SU-DHL-6 (cell line): ENCODE data around the gene TMEM271.

Experiments used
- H2AFZ ChIP-seq: fragments of 200-600 bp; sonication (generic); 2 replicates; pipeline ENCODE4 v1.6.1; 2014; ENCODE audit warnings: low read depth, mild to moderate bottlenecking, moderate library complexity, mixed read lengths, antibody characterized with exemption, low read length; ENCODE audit not compliant: severe bottlenecking
- H3F3A ChIP-seq: fragments of 200-600 bp; shearing (Covaris generic); 2 replicates; pipeline ENCODE4 v1.6.0; 2016; ENCODE audit warnings: antibody characterized with exemption, mild to moderate bottlenecking; ENCODE audit not compliant: insufficient read depth
- H3K27ac ChIP-seq: fragments of 200-600 bp; sonication (generic); 2 replicates; pipeline ENCODE4 v1.5.1; 2016; ENCODE audit warnings: low read depth, mild to moderate bottlenecking, low read length, moderate library complexity, mixed read lengths
- H3K27me3 ChIP-seq: fragments of 200-600 bp; sonication (generic), shearing (Covaris generic); 2 replicates; pipeline ENCODE4 v1.6.0; 2014; ENCODE audit warnings: mild to moderate bottlenecking, low read length
- H3K36me3 ChIP-seq: fragments of 200-600 bp; sonication (generic); 2 replicates; pipeline ENCODE4 v1.6.1; 2014; ENCODE audit warnings: mild to moderate bottlenecking, low read length, mixed read lengths
- H3K4me2 ChIP-seq: fragments of 300-600, 200-600 bp; shearing (Covaris generic), sonication (generic); 2 replicates; pipeline ENCODE4 v1.6.0; 2014; ENCODE audit warnings: low read length, low read depth, mild to moderate bottlenecking; ENCODE audit not compliant: poor library complexity, severe bottlenecking
- H3K4me3 ChIP-seq: fragments of 200-600 bp; sonication (generic); 2 replicates; pipeline ENCODE4 v1.5.1; 2014; ENCODE audit warnings: antibody characterized with exemption, low read length, mild to moderate bottlenecking, mixed read lengths; ENCODE audit not compliant: insufficient read depth, poor library complexity, severe bottlenecking
- H3K79me2 ChIP-seq: fragments of 200-600 bp; sonication (generic); 2 replicates; pipeline ENCODE4 v1.6.1; 2014; ENCODE audit warnings: mild to moderate bottlenecking, low read length, moderate library complexity; ENCODE audit not compliant: insufficient read depth
- H3K9ac ChIP-seq: fragments of 200-600 bp; sonication (generic); 2 replicates; pipeline ENCODE4 v1.7.0; 2014; ENCODE audit warnings: mild to moderate bottlenecking, low read length
- H3K9me2 ChIP-seq: fragments of 200-600 bp; sonication (generic); replicated peaks from 2 replicates; pipeline ENCODE4 v1.6.1; 2014; ENCODE audit warnings: low read length; ENCODE audit not compliant: insufficient read depth
- H3K9me3 ChIP-seq: fragments of 200-600 bp; sonication (generic); 2 replicates; pipeline ENCODE4 v1.6.1; 2014; ENCODE audit warnings: low read length, mixed read lengths; ENCODE audit not compliant: insufficient read depth
- H4K20me1 ChIP-seq: fragments of 200-600 bp; sonication (generic); 2 replicates; pipeline ENCODE4 v1.6.1; 2014; ENCODE audit warnings: low read depth, mild to moderate bottlenecking, antibody characterized with exemption, low read length, moderate library complexity, mixed read lengths
- EZH2phosphoT487 ChIP-seq: fragments of 200-600 bp; sonication (generic), shearing (Covaris generic); conservative IDR thresholded peaks from 2 replicates; pipeline ENCODE4 v1.6.1; 2018; ENCODE audit warnings: mild to moderate bottlenecking, antibody characterized with exemption, low read length, moderate library complexity, mixed read lengths
- TF ChIP-seq, protein P1 (sequence below): fragments of 200-600 bp; sonication (generic); IDR thresholded peaks from one replicate; pipeline ENCODE4 v1.5.1; 2017; ENCODE audit warnings: antibody characterized with exemption, mild to moderate bottlenecking, low read length, moderate library complexity; ENCODE audit not compliant: insufficient read depth, poor library complexity, severe bottlenecking

The TMEM271 gene

DNA sequence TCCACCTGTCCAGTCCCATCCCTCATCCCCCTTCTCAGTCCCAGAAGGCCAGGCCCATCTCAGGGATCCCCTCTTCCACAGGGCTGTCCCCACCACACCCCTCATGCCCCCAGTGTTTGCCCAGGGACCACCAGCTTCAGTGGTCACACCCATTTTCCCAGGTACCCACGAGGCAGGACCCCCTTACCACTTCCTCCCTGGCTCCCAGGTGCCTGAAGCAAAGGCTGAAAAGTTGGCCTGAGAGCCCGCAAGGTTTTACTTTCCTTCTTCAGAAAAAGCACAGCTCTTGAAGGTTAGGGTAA is 7.8 kb downstream of the TMEM271 start:
- Histone ChIP-seq H3K27ac (no peak overlapping the region), H2AFZ (no peak overlapping the region), H3K4me2 (no peak overlapping the region), H3K79me2 (no peaks in the 10 kb centered on the region), H3K27me3 (no peaks in the 10 kb centered on the region), H3K9ac (no peak overlapping the region), H3K9me3 (no peaks in the 10 kb centered on the region), H3F3A (no peaks in the 10 kb centered on the region), H4K20me1 (no peaks in the 10 kb centered on the region), H3K36me3 (no peaks in the 10 kb centered on the region), H3K4me3 (no peak overlapping the region), H3K9me2 (no peaks in the 10 kb centered on the region)
- no peak for TF ChIP-seq EZH2phosphoT487
- TF ChIP-seq, protein P1, sequence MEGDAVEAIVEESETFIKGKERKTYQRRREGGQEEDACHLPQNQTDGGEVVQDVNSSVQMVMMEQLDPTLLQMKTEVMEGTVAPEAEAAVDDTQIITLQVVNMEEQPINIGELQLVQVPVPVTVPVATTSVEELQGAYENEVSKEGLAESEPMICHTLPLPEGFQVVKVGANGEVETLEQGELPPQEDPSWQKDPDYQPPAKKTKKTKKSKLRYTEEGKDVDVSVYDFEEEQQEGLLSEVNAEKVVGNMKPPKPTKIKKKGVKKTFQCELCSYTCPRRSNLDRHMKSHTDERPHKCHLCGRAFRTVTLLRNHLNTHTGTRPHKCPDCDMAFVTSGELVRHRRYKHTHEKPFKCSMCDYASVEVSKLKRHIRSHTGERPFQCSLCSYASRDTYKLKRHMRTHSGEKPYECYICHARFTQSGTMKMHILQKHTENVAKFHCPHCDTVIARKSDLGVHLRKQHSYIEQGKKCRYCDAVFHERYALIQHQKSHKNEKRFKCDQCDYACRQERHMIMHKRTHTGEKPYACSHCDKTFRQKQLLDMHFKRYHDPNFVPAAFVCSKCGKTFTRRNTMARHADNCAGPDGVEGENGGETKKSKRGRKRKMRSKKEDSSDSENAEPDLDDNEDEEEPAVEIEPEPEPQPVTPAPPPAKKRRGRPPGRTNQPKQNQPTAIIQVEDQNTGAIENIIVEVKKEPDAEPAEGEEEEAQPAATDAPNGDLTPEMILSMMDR, result no peak

DNA sequence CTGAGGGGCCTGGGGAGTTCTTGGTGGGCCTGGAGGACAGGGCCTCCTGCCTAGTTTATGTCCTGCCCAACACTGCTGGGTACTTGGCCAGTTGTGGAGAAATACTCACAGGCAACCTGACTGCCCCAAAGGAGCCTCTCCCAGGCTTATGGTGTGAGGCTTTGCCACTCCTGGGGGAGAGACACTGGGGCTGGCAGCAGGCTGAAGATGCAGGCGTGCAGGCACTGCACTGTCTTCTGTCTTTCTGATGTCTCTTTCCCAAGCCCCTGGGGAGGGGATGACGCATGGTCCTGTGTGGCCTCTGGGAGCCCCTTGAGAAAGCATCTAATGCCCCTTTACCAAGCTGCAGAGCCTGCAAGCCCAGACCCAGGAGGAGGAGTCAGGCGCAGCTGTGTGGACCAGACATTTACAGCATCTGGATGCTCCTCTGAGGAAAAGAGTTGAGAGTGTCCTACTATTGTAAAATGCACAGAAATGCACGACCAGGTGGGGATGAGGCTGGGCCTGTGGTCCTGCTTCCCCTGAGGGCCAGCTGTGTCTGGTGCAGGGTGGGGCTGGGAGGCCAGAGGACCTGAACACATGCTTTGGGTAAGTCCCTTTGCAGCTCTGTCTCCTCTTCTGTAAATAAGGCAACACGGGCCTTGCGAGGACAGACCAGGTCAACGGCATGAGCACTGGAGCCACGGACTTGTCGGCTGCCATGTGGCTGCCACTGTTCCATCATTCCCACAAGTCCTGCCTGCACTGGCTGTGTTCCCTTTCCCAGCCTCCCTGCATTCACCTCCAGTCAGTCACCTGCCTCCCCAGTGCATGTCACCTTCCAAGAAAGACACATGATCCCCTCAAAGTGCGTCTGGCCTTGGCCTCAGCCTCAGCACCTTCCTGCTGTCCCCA is 8.4 kb downstream of the TMEM271 start:
- no peaks in the 10 kb centered on the region for H3K79me2 ChIP-seq
- H3K27ac ChIP-seq, result no peak overlapping the region
- H3K9me3 ChIP-seq, result no peaks in the 10 kb centered on the region
- no peak overlapping the region for H3K4me2 ChIP-seq
- no peaks in the 10 kb centered on the region for H3K27me3 ChIP-seq
- H2AFZ ChIP-seq, result no peak overlapping the region
- no peaks in the 10 kb centered on the region for H3K36me3 ChIP-seq
- no peak overlapping the region for H3K4me3 ChIP-seq
- no peaks in the 10 kb centered on the region for H3F3A ChIP-seq
- H3K9me2 ChIP-seq, result no peaks in the 10 kb centered on the region
- no peaks in the 10 kb centered on the region for H4K20me1 ChIP-seq
- H3K9ac ChIP-seq, result no peak overlapping the region
- TF ChIP-seq, protein P1, result no peak
- TF ChIP-seq EZH2phosphoT487, result no peak

DNA sequence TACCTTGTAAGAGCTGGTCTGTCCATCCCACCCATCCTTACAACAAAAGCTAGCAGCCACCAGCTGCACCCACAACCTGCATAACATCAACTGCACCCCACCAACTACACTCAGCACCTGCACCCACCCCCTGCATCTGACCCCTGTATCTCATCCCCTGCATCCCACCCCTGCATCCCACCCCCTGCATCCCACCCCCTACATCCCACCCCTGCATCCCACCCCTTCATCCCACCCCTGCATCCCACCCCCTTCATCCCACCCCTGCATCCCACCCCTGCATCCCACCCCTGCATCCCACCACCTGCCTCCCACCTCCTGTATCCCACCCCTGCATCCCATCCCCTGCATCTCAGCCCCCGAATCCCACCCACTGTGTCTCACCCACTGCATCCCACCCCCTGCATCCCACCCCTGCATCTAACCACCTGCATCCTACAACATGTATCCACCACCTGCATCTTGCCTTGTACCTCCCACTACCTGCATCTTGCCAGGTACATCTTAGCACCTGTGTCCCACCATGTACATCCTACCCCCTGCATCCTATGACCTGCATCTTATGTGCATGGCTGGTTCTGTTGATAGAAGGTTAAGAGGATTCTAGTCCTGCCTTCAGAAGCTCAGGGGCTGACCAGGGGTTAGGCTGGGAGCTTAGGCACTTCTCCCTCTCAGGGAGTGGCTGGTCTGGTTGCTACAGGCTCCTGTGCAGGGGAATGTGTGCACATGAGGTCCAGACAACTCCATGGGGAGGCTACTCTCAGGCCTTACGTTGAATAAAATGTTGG is 9.4 kb downstream of the TMEM271 start:
- Histone ChIP-seq H3K27me3 (no peaks in the 10 kb centered on the region), H3K36me3 (no peaks in the 10 kb centered on the region), H3F3A (no peaks in the 10 kb centered on the region), H3K79me2 (no peaks in the 10 kb centered on the region), H3K9ac (no peak overlapping the region), H3K4me2 (no peak overlapping the region), H4K20me1 (no peaks in the 10 kb centered on the region), H2AFZ (no peak overlapping the region), H3K9me2 (no peaks in the 10 kb centered on the region), H3K9me3 (no peaks in the 10 kb centered on the region), H3K27ac (no peak overlapping the region), H3K4me3 (no peak overlapping the region)
- no peak for TF ChIP-seq EZH2phosphoT487
- TF ChIP-seq, protein P1, result no peak
